Measurements from ENCODE around the gene MACROD2. TPM values are rescaled to one million over a fixed set of nuclear protein-coding genes. Genes with fewer than 3 reads are reported as not detected.

MACROD2 gene
- total and polyA plus RNA-seq, 2 donors (not counting 1 experiment from before 2014, with no cell fraction given): 5.3 to 6.7 TPM

DNA sequence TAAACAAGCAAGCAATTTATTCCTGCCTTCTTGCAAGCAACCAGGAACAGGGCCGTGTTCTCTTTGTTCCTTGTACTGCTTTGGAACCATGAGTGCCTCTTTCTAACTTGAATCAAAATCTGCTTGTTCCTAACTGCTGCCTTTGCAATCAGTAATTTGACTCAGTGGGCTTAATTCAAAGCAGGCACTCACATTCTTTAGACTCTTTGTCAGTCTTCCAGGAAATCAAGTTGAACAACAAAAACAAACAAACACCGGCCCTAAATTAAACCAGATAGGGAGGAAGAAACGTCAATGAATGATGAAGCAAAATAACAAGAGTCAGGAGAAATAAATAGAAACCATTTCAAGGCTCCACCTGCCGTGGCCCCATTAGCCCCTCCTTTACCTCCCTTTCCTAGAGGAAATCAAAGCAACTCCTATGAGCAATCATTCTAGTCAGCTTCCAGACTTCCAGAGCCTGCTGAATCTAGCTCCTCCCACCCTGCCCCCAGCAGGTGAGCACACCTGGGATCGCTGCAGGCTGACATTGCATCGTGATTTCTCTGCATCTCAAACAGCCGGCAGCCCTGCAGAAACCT lies 924.3 kb downstream of the MACROD2 start:
- peaks cover 4% of the 10 kb centered on the region for H3K4me1 Mint-ChIP-seq
- Histone ChIP-seq H4K20me1 (ENCODE audit: control insufficient read depth, insufficient read depth, low read length, poor library complexity, severe bottlenecking) (no peaks in the 10 kb centered on the region), H3K9me3 (ENCODE audit: control extremely low read depth in 1 of 3, control insufficient read depth in 2 of 3, insufficient read depth in 1 of 3, low read length in 2 of 3) (no peaks in the 10 kb centered on the region), H3K9ac (ENCODE audit: low read length) (no peak overlapping the region), H3K79me2 (ENCODE audit: control insufficient read depth, insufficient read depth, low read length) (no peaks in the 10 kb centered on the region), H3K4me3 (ENCODE audit: control extremely low read depth in 1 of 5, extremely low read depth in 1 of 5, insufficient read depth in 1 of 5, low read depth in 2 of 5, low read length in 4 of 5) (no peak overlapping the region), H3K36me3 (replicated peaks in 1 of 2; ENCODE audit: control extremely low read depth in 1 of 2, control insufficient read depth in 1 of 2, extremely low read depth in 1 of 2, insufficient read depth in 2 of 2, low read length in 1 of 2) (no peaks in the 10 kb centered on the region), H3K4me2 (replicated peaks; ENCODE audit: low read depth, low read length, poor library complexity, severe bottlenecking) (no peak overlapping the region), H3K27me3 (replicated peaks in 1 of 4; ENCODE audit: control extremely low read depth in 1 of 4, control insufficient read depth in 3 of 4, insufficient read depth in 4 of 4, low read length in 3 of 4) (peaks cover 0 to 4% (median 0%) of the 10 kb centered on the region in 4 experiments), H3K27ac (ENCODE audit: low read length in 2 of 2) (no peak overlapping the region), H3K4me1 (ENCODE audit: control insufficient read depth in 2 of 2, insufficient read depth in 2 of 2, low read length in 2 of 2) (no peaks in the 10 kb centered on the region), H2AFZ (ENCODE audit: insufficient read depth, low read depth, low read length, poor library complexity, severe bottlenecking) (peak overlapping the region; percentile 40)
- POLR2A ChIA-PET: no interaction called here
- CTCF ChIA-PET: no interaction called here
- ATAC-seq (ENCODE audit: low read depth) (no peak), DNase-seq (no peak)
- intact Hi-C loops (cut with micrococcal nuclease): no loop called here
- peaks cover 45% of the 10 kb centered on the region for H3K27me3 Mint-ChIP-seq
- WGBS (ENCODE audit: insufficient coverage): 50% methylated on average over 2 of the region's 7 CpGs
- no peak overlapping the region for H3K27ac Mint-ChIP-seq
- TF ChIP-seq, protein P1, sequence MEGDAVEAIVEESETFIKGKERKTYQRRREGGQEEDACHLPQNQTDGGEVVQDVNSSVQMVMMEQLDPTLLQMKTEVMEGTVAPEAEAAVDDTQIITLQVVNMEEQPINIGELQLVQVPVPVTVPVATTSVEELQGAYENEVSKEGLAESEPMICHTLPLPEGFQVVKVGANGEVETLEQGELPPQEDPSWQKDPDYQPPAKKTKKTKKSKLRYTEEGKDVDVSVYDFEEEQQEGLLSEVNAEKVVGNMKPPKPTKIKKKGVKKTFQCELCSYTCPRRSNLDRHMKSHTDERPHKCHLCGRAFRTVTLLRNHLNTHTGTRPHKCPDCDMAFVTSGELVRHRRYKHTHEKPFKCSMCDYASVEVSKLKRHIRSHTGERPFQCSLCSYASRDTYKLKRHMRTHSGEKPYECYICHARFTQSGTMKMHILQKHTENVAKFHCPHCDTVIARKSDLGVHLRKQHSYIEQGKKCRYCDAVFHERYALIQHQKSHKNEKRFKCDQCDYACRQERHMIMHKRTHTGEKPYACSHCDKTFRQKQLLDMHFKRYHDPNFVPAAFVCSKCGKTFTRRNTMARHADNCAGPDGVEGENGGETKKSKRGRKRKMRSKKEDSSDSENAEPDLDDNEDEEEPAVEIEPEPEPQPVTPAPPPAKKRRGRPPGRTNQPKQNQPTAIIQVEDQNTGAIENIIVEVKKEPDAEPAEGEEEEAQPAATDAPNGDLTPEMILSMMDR (IDR thresholded peaks at IDR 0.05): no peak
- no peak for TF ChIP-seq EZH2 (IDR thresholded peaks at IDR 0.05; ENCODE audit: borderline replicate concordance, insufficient read depth, low read depth, low read length, poor library complexity, severe bottlenecking)
- no peak overlapping the region for H3K4me3 Mint-ChIP-seq
- H3K9me3 Mint-ChIP-seq (ENCODE audit: insufficient read depth): no peaks in the 10 kb centered on the region

DNA sequence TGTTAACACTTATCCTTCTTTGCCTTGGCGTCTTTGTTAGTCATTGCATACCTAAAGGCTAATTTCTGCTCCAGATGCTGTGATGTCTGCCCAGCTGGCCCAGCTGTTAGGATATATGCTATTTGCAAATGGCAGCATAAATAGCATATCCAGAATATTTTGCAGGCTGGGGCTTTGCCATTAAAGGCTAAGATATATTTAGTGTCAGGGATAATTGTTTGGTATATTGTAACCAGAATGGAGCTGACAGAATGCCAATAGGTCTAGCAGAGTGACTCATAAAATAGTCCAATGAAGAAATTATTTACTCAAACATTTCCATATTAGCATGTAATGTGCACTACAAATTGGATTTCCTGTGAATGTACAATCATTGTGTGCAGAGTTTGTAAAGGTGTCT lies 926.2 kb downstream of the MACROD2 start:
- CTCF ChIA-PET: no interaction called here

More for the DNA sequence above, 926.2 kb downstream of the MACROD2 start:
- ATAC-seq (ENCODE audit: low read depth) (no peak), DNase-seq (no peak)
- Histone ChIP-seq H3K27ac (ENCODE audit: low read length in 2 of 2) (no peak overlapping the region), H3K27me3 (replicated peaks in 1 of 4; ENCODE audit: control extremely low read depth in 1 of 4, control insufficient read depth in 3 of 4, insufficient read depth in 4 of 4, low read length in 3 of 4) (peaks cover 0 to 4% (median 0%) of the 10 kb centered on the region in 4 experiments), H3K36me3 (replicated peaks in 1 of 2; ENCODE audit: control extremely low read depth in 1 of 2, control insufficient read depth in 1 of 2, extremely low read depth in 1 of 2, insufficient read depth in 2 of 2, low read length in 1 of 2) (no peaks in the 10 kb centered on the region), H3K4me1 (ENCODE audit: control insufficient read depth in 2 of 2, insufficient read depth in 2 of 2, low read length in 2 of 2) (no peaks in the 10 kb centered on the region), H3K9ac (ENCODE audit: low read length) (no peak overlapping the region), H4K20me1 (ENCODE audit: control insufficient read depth, insufficient read depth, low read length, poor library complexity, severe bottlenecking) (no peaks in the 10 kb centered on the region), H3K4me3 (ENCODE audit: control extremely low read depth in 1 of 5, extremely low read depth in 1 of 5, insufficient read depth in 1 of 5, low read depth in 2 of 5, low read length in 4 of 5) (no peak overlapping the region), H3K79me2 (ENCODE audit: control insufficient read depth, insufficient read depth, low read length) (no peaks in the 10 kb centered on the region), H3K4me2 (replicated peaks; ENCODE audit: low read depth, low read length, poor library complexity, severe bottlenecking) (no peak overlapping the region), H2AFZ (ENCODE audit: insufficient read depth, low read depth, low read length, poor library complexity, severe bottlenecking) (no peak overlapping the region), H3K9me3 (ENCODE audit: control extremely low read depth in 1 of 3, control insufficient read depth in 2 of 3, insufficient read depth in 1 of 3, low read length in 2 of 3) (no peaks in the 10 kb centered on the region)
- intact Hi-C loops (cut with micrococcal nuclease): no loop called here
- Mint-ChIP-seq H3K4me1 (peaks cover 4% of the 10 kb centered on the region), H3K9me3 (ENCODE audit: insufficient read depth) (no peaks in the 10 kb centered on the region), H3K27me3 (peaks cover 47% of the 10 kb centered on the region), H3K27ac (no peak overlapping the region), H3K4me3 (no peak overlapping the region)
- POLR2A ChIA-PET: no interaction called here
- TF ChIP-seq EZH2 (IDR thresholded peaks at IDR 0.05; ENCODE audit: borderline replicate concordance, insufficient read depth, low read depth, low read length, poor library complexity, severe bottlenecking): no peak
- TF ChIP-seq, protein P1 (IDR thresholded peaks at IDR 0.05): no peak
- no CpG with 5 or more reads among the region's 1 CpG for WGBS (ENCODE audit: insufficient coverage)
